ENCODE data around the gene TBATA.

TBATA gene

DNA sequence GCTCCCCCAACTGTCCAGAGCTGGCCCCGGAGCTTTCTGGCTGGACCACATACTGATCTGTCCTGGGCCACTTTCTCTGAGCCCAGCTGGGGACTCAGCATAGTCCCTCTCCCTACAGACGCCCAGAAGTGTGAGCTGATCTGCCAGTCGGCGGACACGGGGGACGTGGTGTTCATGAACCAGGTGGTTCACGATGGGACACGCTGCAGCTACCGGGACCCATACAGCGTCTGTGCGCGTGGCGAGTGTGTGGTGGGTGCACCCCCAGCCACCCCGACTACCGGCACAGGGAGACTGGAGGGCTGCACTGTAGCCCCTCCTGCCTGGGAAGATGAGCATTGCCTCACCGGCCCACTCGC, 41.8 kb downstream of the TBATA start:
- H3K27me3 ChIP-seq (replicated peaks; ENCODE audit: control insufficient read depth, insufficient read depth, low read length), result no peaks in the 10 kb centered on the region
- H3K4me3 ChIP-seq (replicated peaks; ENCODE audit: low read depth, low read length), result no peak overlapping the region
- no peak for TF ChIP-seq CTCF (IDR thresholded peaks at IDR 0.05; ENCODE audit: insufficient read depth, low read length, poor library complexity, severe bottlenecking)
- DNase-seq (ENCODE audit: extremely low read depth, insufficient read length), result no peak
- no peaks in the 10 kb centered on the region for H3K36me3 ChIP-seq (ENCODE audit: control insufficient read depth, insufficient read depth, low read length)

DNA sequence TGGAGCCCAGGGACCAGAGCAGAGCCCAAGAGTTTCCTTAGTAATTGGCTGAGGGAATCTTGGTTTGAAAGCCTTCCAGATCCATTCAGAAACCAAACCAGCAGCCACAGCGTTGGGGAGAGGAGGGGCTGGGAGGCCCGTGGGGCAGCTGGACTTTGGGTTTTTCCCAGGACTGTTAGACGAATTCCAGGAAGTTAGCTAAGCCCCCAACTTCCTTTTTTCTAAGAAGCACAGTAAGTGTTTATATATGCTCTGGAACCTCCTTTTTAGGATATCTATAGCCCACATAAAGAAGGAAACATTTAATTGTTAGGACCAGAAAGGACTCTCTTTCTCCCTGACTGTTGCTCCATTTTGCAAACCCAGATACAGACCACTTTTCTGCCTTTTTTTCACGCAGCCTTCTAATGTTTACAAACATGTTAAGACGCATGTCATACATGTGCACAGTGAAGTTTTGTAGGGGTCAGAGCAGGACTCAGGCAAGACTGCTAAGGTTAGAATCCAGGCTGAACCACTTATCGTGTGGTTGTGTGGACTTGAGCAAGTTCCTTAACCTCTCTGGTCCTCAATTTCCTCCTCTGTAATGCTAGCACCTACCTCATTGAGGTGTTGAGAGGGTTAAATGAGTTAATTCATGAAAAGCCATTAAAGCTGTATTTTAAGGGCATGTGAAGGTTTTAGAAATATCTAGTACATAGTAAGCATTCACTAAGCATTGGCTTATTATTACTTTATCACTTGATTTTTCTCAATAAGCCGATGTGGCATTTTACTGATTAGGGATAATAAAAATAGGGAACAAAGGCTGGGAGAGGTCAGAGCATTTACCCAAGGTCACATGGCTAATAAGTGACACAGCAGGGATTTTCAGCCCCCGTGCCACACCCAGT, 42.4 kb downstream of the TBATA start:
- no peak for TF ChIP-seq CTCF (IDR thresholded peaks at IDR 0.05; ENCODE audit: insufficient read depth, low read length, poor library complexity, severe bottlenecking)
- no peaks in the 10 kb centered on the region for H3K27me3 ChIP-seq (replicated peaks; ENCODE audit: control insufficient read depth, insufficient read depth, low read length)
- DNase-seq (ENCODE audit: extremely low read depth, insufficient read length), result no peak
- no peak overlapping the region for H3K4me3 ChIP-seq (replicated peaks; ENCODE audit: low read depth, low read length)
- no peaks in the 10 kb centered on the region for H3K36me3 ChIP-seq (ENCODE audit: control insufficient read depth, insufficient read depth, low read length)

- no peaks in the 10 kb centered on the region for H3K36me3 ChIP-seq (ENCODE audit: control insufficient read depth, insufficient read depth, low read length)
- TF ChIP-seq CTCF (IDR thresholded peaks at IDR 0.05; ENCODE audit: insufficient read depth, low read length, poor library complexity, severe bottlenecking), result no peak
- no peaks in the 10 kb centered on the region for H3K27me3 ChIP-seq (replicated peaks; ENCODE audit: control insufficient read depth, insufficient read depth, low read length)
- DNase-seq (ENCODE audit: extremely low read depth, insufficient read length), result no peak
- no peak overlapping the region for H3K4me3 ChIP-seq (replicated peaks; ENCODE audit: low read depth, low read length)
Observed at GRCh38 chr10:70740406-70741288, 44.5 kb downstream of the TBATA start.

- H3K4me3 ChIP-seq (replicated peaks; ENCODE audit: low read depth, low read length), result no peak overlapping the region
- no peak for TF ChIP-seq CTCF (IDR thresholded peaks at IDR 0.05; ENCODE audit: insufficient read depth, low read length, poor library complexity, severe bottlenecking)
- no peak for DNase-seq (ENCODE audit: extremely low read depth, insufficient read length)
- H3K27me3 ChIP-seq (replicated peaks; ENCODE audit: control insufficient read depth, insufficient read depth, low read length), result no peaks in the 10 kb centered on the region
- no peaks in the 10 kb centered on the region for H3K36me3 ChIP-seq (ENCODE audit: control insufficient read depth, insufficient read depth, low read length)
Observed at GRCh38 chr10:70738761-70739121, 46.4 kb downstream of the TBATA start.

DNA sequence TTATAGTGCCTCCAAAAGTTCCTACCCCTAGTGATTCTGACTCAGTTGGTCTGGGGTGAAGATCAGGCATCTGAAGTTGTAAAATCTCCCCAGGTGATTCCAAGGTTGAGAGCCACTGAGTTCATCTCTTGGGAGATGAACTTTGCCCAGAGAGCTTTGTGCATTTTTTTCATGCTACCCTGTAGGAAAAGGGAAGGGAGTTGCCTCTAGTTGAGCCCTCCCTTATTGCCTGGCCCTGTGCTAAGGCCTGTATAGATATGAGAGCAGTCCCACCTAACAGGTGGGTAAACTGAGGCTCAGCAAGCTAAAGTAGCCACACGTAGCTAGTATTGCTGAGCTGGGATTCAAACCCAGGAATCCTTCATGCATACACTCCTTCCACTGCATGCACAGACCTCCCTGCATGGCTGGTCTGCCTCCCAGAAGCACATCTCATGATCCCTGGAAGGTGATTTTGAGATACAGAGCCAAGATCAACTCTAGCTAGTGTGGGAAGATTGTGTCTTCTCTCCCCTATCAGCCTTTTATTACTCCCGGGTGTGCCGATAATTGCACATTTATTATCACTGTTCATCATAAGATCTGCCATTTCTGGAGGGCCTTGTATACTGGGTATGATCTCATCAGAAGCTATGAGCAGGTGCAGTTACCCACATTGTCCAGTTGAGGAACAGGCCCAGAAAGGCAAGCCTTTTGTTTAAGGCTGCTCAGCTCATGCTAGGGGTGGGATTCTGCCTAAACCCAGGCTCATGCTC, 47.0 kb downstream of the TBATA start:
- DNase-seq (ENCODE audit: extremely low read depth, insufficient read length), result no peak
- Histone ChIP-seq H3K36me3 (ENCODE audit: control insufficient read depth, insufficient read depth, low read length) (no peaks in the 10 kb centered on the region), H3K4me3 (replicated peaks; ENCODE audit: low read depth, low read length) (no peak overlapping the region), H3K27me3 (replicated peaks; ENCODE audit: control insufficient read depth, insufficient read depth, low read length) (no peaks in the 10 kb centered on the region)
- TF ChIP-seq CTCF (IDR thresholded peaks at IDR 0.05; ENCODE audit: insufficient read depth, low read length, poor library complexity, severe bottlenecking), result no peak

All from GM06990 (cell line).